Calu3 (cell line): ENCODE data around the gene TBC1D21. TPM values are rescaled to one million over a fixed set of nuclear protein-coding genes. Genes with fewer than 3 reads are reported as not detected.

Experiments
- BruUV-seq: library from RNA; stranded (reverse); fragments of 400-500 nt; replicated peaks from 2 replicates; lab custom pipeline; 2021; lab: Mats Ljungman, UMichigan
- CTCF ChIA-PET: fragments of 300-600 bp; sonication (Branson Sonifier 250); formaldehyde crosslinking; loops from one replicate; lab custom pipeline; 2022; ENCODE audit warnings: antibody characterized with exemption; lab: Charles Lee
- DNase-seq: peaks from one replicate; pipeline ENCODE4 v3.0.0; 2022
- H3K27ac Mint-ChIP-seq: one replicate; pipeline ENCODE4 v1.8.0; 2022; ENCODE audit warnings: mixed read lengths; ENCODE audit not compliant: unreplicated experiment
- H3K27me3 Mint-ChIP-seq: one replicate; pipeline ENCODE4 v1.8.0; 2022; ENCODE audit warnings: mixed read lengths; ENCODE audit not compliant: unreplicated experiment
- H3K36me3 Mint-ChIP-seq: one replicate; pipeline ENCODE4 v1.8.0; 2022; ENCODE audit warnings: mild to moderate bottlenecking, moderate library complexity, mixed read lengths; ENCODE audit not compliant: insufficient read depth, unreplicated experiment
- H3K4me1 Mint-ChIP-seq: one replicate; pipeline ENCODE4 v1.8.0; 2022; ENCODE audit warnings: mild to moderate bottlenecking, low read depth, mixed read lengths; ENCODE audit not compliant: unreplicated experiment
- H3K4me3 Mint-ChIP-seq: one replicate; pipeline ENCODE4 v1.8.0; 2022; ENCODE audit warnings: mild to moderate bottlenecking, low read depth, moderate library complexity, mixed read lengths; ENCODE audit not compliant: unreplicated experiment
- H3K9me3 Mint-ChIP-seq: one replicate; pipeline ENCODE4 v1.8.0; 2022; ENCODE audit warnings: low read depth, mixed read lengths; ENCODE audit not compliant: unreplicated experiment
- CTCF ChIP-seq: fragments of 200-600 bp; IDR thresholded peaks from one replicate; pipeline ENCODE4 v1.8.0; 2022; ENCODE audit warnings: antibody characterized with exemption; ENCODE audit not compliant: unreplicated experiment
- intact Hi-C: fragments of 100-400 bp; cut with micrococcal nuclease; formaldehyde crosslinking; loops from one replicate; pipeline ENCODE4 v1.10.0; 2022; ENCODE audit not compliant: unreplicated experiment
- total RNA-seq: library from RNA; stranded (reverse); gene quantifications from 2 replicates; pipeline ENCODE4 v1.2.3, GENCODE V29; 2022

TBC1D21 gene
- total RNA-seq, 1 experiment from 2014 or later, result not detected

- CTCF ChIA-PET, result no interaction called here
- Mint-ChIP-seq H3K9me3 (no peaks in the 10 kb centered on the region), H3K4me1 (peaks cover 11% of the 10 kb centered on the region), H3K27me3 (peaks cover 71% of the 10 kb centered on the region), H3K27ac (no peak overlapping the region), H3K36me3 (no peaks in the 10 kb centered on the region), H3K4me3 (no peak overlapping the region)
- TF ChIP-seq CTCF, result no peak
- BruUV-seq, result no TSS peak
- no peak for DNase-seq
- intact Hi-C loops, result no loop called here
Observed at GRCh38 chr15:73912030-73912596, 38.7 kb downstream of the TBC1D21 start.

GRCh38 chr15:73914145-73914544 is 40.8 kb downstream of the TBC1D21 start:
- Mint-ChIP-seq H3K9me3 (peaks cover 5% of the 10 kb centered on the region), H3K4me3 (no peak overlapping the region), H3K27me3 (peaks cover 60% of the 10 kb centered on the region), H3K27ac (no peak overlapping the region), H3K36me3 (no peaks in the 10 kb centered on the region), H3K4me1 (peaks cover 11% of the 10 kb centered on the region)
- TF ChIP-seq CTCF, result no peak
- no TSS peak for BruUV-seq
- CTCF ChIA-PET, result interaction anchor here (0.6 to 0.7 kb wide), 2 partner anchors 46 to 451 kb away, joined by 3 to 7 read pairs; no protein-coding TSS in a partner anchor
- intact Hi-C loops, result no loop called here
- no peak for DNase-seq

- intact Hi-C loops, result no loop called here
- TF ChIP-seq CTCF, result no peak
- Mint-ChIP-seq H3K36me3 (no peaks in the 10 kb centered on the region), H3K27ac (no peak overlapping the region), H3K27me3 (peaks cover 54% of the 10 kb centered on the region), H3K4me3 (no peak overlapping the region), H3K4me1 (peaks cover 11% of the 10 kb centered on the region), H3K9me3 (peaks cover 5% of the 10 kb centered on the region)
- BruUV-seq, result no TSS peak
- no peak for DNase-seq
- CTCF ChIA-PET, result no interaction called here
Observed at GRCh38 chr15:73915082-73915481, 41.7 kb downstream of the TBC1D21 start.

- peaks cover 30% of the 10 kb centered on the region for H3K27me3 Mint-ChIP-seq
- no peaks in the 10 kb centered on the region for H3K36me3 Mint-ChIP-seq
- TF ChIP-seq CTCF, result no peak
- intact Hi-C loops, result no loop called here
- H3K4me1 Mint-ChIP-seq, result peaks cover 16% of the 10 kb centered on the region
- BruUV-seq, result no TSS peak
- CTCF ChIA-PET, result no interaction called here
- peaks cover 5% of the 10 kb centered on the region for H3K9me3 Mint-ChIP-seq
- no peak overlapping the region for H3K27ac Mint-ChIP-seq
- H3K4me3 Mint-ChIP-seq, result no peak overlapping the region
- no peak for DNase-seq
Observed at GRCh38 chr15:73918784-73919183, 45.4 kb downstream of the TBC1D21 start.
